Astrocyte (in vitro differentiated cells and primary cell): Measurements from ENCODE around the gene NME4.

Experiments
- CTCF ChIP-seq: IDR thresholded peaks from 2 replicates; pipeline ENCODE4 v1.5.1; 2011; ENCODE audit warnings: low read depth, mild to moderate bottlenecking, inconsistent platforms, low read length, moderate library complexity; ENCODE audit not compliant: insufficient read depth
- EZH2 ChIP-seq: IDR thresholded peaks from 2 replicates; pipeline ENCODE4 v1.6.1; 2012; ENCODE audit warnings: mild to moderate bottlenecking, low read length, inconsistent platforms; ENCODE audit not compliant: insufficient read depth

DNA sequence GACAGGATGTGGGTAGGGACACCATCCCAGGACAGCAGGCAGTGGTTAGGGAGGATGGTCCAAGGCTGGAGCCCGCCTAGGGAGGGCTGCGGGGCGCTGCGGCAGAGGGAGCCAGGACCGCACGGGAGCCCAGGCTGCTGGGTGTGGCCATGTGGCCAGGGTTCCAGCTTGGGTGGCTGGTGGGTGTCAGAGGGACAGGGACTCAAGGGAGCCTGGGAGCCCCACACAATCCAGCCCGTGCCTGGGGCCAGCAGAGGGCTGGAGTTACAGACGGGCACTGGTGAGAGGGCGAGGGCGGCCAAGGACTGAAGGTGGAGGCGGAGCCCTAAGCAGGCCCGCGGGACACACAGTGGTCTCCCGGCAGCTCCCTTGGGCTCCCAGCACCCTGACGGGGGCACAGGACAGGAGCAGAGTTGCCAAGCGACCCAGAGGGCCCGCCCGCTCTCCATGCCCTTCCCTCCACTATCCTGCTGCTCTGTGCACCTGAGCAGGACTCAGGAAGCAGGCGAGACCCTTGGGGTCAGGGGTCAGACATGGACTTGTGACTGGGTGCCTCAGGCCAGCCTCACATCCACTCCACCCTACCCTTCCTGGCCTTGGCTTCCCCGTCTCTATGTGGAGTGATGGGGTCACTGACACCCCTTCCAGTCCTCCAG, 33.8 kb upstream of the NME4 start:
- TF ChIP-seq CTCF (no peak), EZH2 (no peak)
